T-helper 17 cell (primary cell): ENCODE results near the gene RSU1. TPM values are rescaled to one million over a fixed set of nuclear protein-coding genes. Genes with fewer than 3 reads are reported as not detected.
"Not testable (repeated sequence)": the region's sequence is repeated elsewhere in the genome, so short reads cannot be mapped to it uniquely, and the experiment has no call there.

Experiments
- ATAC-seq: fragments of 150-1000 bp; cut with Tn5 transposase; 2 replicates; pipeline ENCODE4 v1.10.0; 2021; ENCODE audit warnings: mild to moderate bottlenecking, moderate library complexity
- DNase-seq, 3 donors: peaks; one replicate each; pipeline versions ENCODE4 v3.0.0 to v3.0.0-alpha.2; 2020 to 2021
- H3K9me3 ChIP-seq: one replicate; pipeline ENCODE4 v1.7.0; 2013; ENCODE audit warnings: low read length, mild to moderate bottlenecking; ENCODE audit not compliant: control insufficient read depth, poor library complexity, severe bottlenecking
- H3K27ac Mint-ChIP-seq: one replicate; pipeline ENCODE4 v1.8.0; 2022; ENCODE audit warnings: mild to moderate bottlenecking, moderate library complexity, mixed read lengths
- H3K27me3 Mint-ChIP-seq: one replicate; pipeline ENCODE4 v1.8.0; 2022; ENCODE audit warnings: mixed read lengths
- H3K36me3 Mint-ChIP-seq: one replicate; pipeline ENCODE4 v1.8.0; 2022; ENCODE audit warnings: low read depth, mixed read lengths
- H3K4me1 Mint-ChIP-seq: one replicate; pipeline ENCODE4 v1.8.0; 2022; ENCODE audit warnings: mild to moderate bottlenecking, mixed read lengths
- H3K4me3 Mint-ChIP-seq: one replicate; pipeline ENCODE4 v1.8.0; 2022; ENCODE audit warnings: mild to moderate bottlenecking, moderate library complexity, mixed read lengths
- total RNA-seq, 4 donors: library from RNA in 2 of 4; stranded (reverse) in 2 of 4; gene quantifications; one replicate each; pipeline ENCODE4 v1.2.3 and lab custom pipeline; 2022 to 2026

Gene RSU1
- total RNA-seq, 2 donors from 2014 or later: 60.1 to 72.5 TPM

GRCh38 chr10:16845248-16845647 lies 28.0 kb upstream of the RSU1 start:
- H3K27ac Mint-ChIP-seq: peak overlapping the region; percentile 16
- no peaks in the 10 kb centered on the region for H3K4me1 Mint-ChIP-seq
- H3K27me3 Mint-ChIP-seq: no peaks in the 10 kb centered on the region

GRCh38 chr10:16843252-16843870 lies 26.1 kb upstream of the RSU1 start:
- ATAC-seq (peak; percentile 75), DNase-seq (no peak)
- Mint-ChIP-seq H3K27ac (peak overlapping the region; percentile 85), H3K27me3 (no peaks in the 10 kb centered on the region), H3K36me3 (no peaks in the 10 kb centered on the region), H3K4me1 (no peaks in the 10 kb centered on the region), H3K4me3 (no peak overlapping the region)
- no peaks in the 10 kb centered on the region for H3K9me3 ChIP-seq

More at GRCh38 chr10:16845248-16845647, 28.0 kb upstream of the RSU1 start:
- ATAC-seq (no peak), DNase-seq (no peak)
- no peak overlapping the region for H3K4me3 Mint-ChIP-seq
- H3K36me3 Mint-ChIP-seq: peaks cover 8% of the 10 kb centered on the region
- no peaks in the 10 kb centered on the region for H3K9me3 ChIP-seq

GRCh38 chr10:16835228-16835627 lies 18.0 kb upstream of the RSU1 start:
- H3K9me3 ChIP-seq: no peaks in the 10 kb centered on the region
- DNase-seq: no peak
- peaks cover 6% of the 10 kb centered on the region for H3K27me3 Mint-ChIP-seq
- peaks cover 7% of the 10 kb centered on the region for H3K36me3 Mint-ChIP-seq
- peak overlapping the region; percentile 71 for H3K4me3 Mint-ChIP-seq
- peaks cover 13% of the 10 kb centered on the region for H3K4me1 Mint-ChIP-seq
- peak overlapping the region; percentile 45 for H3K27ac Mint-ChIP-seq
- peak; percentile 96 for ATAC-seq

GRCh38 chr10:16832351-16833080 lies 15.3 kb upstream of the RSU1 start:
- Mint-ChIP-seq H3K36me3 (peaks cover 4% of the 10 kb centered on the region), H3K4me1 (peaks cover 18% of the 10 kb centered on the region), H3K27me3 (peaks cover 6% of the 10 kb centered on the region), H3K4me3 (no peak overlapping the region), H3K27ac (no peak overlapping the region)
- DNase-seq (no peak), ATAC-seq (no peak)
- no peaks in the 10 kb centered on the region for H3K9me3 ChIP-seq

- no peak overlapping the region for H3K4me3 Mint-ChIP-seq
- ATAC-seq (no peak), DNase-seq (no peak)
- no peak overlapping the region for H3K27ac Mint-ChIP-seq
- H3K27me3 Mint-ChIP-seq: peaks cover 6% of the 10 kb centered on the region
- peaks cover 10% of the 10 kb centered on the region for H3K4me1 Mint-ChIP-seq
- H3K36me3 Mint-ChIP-seq: no peaks in the 10 kb centered on the region
- no peaks in the 10 kb centered on the region for H3K9me3 ChIP-seq
Observed at GRCh38 chr10:16828701-16829175, 11.5 kb upstream of the RSU1 start.

GRCh38 chr10:16828114-16828568 lies 10.9 kb upstream of the RSU1 start:
- H3K27ac Mint-ChIP-seq: no peak overlapping the region
- H3K4me1 Mint-ChIP-seq: peaks cover 7% of the 10 kb centered on the region
- no peak overlapping the region for H3K4me3 Mint-ChIP-seq
- DNase-seq (peak in 2 of 3 donors; percentile 31 to 49), ATAC-seq (peak; percentile 96)
- H3K36me3 Mint-ChIP-seq: no peaks in the 10 kb centered on the region
- no peaks in the 10 kb centered on the region for H3K9me3 ChIP-seq
- peaks cover 2% of the 10 kb centered on the region for H3K27me3 Mint-ChIP-seq

- not testable (repeated sequence) for ATAC-seq, H3K27ac Mint-ChIP-seq, H3K36me3 Mint-ChIP-seq, H3K27me3 Mint-ChIP-seq, DNase-seq, H3K9me3 ChIP-seq, H3K4me1 Mint-ChIP-seq, H3K4me3 Mint-ChIP-seq
Observed at GRCh38 chr10:16827474-16827873, 10.2 kb upstream of the RSU1 start.

- Mint-ChIP-seq H3K27me3 (no peaks in the 10 kb centered on the region), H3K36me3 (no peaks in the 10 kb centered on the region), H3K27ac (no peak overlapping the region), H3K4me3 (no peak overlapping the region), H3K4me1 (peaks cover 5% of the 10 kb centered on the region)
- no peaks in the 10 kb centered on the region for H3K9me3 ChIP-seq
- no peak for DNase-seq
- no peak for ATAC-seq
Observed at GRCh38 chr10:16822726-16823360, 5.6 kb upstream of the RSU1 start.

GRCh38 chr10:16822027-16822426 lies 4.8 kb upstream of the RSU1 start:
- Mint-ChIP-seq H3K36me3 (no peaks in the 10 kb centered on the region), H3K27ac (no peak overlapping the region), H3K4me1 (peaks cover 7% of the 10 kb centered on the region), H3K4me3 (no peak overlapping the region), H3K27me3 (no peaks in the 10 kb centered on the region)
- DNase-seq (no peak), ATAC-seq (no peak)
- no peaks in the 10 kb centered on the region for H3K9me3 ChIP-seq

GRCh38 chr10:16820421-16820820 lies 3.2 kb upstream of the RSU1 start:
- H3K4me3 Mint-ChIP-seq: no peak overlapping the region
- peak overlapping the region; percentile 19 for H3K27ac Mint-ChIP-seq
- H3K36me3 Mint-ChIP-seq: peaks cover 4% of the 10 kb centered on the region
- peaks cover 18% of the 10 kb centered on the region for H3K4me1 Mint-ChIP-seq
- DNase-seq (no peak), ATAC-seq (no peak)
- H3K9me3 ChIP-seq: no peaks in the 10 kb centered on the region
- no peaks in the 10 kb centered on the region for H3K27me3 Mint-ChIP-seq

GRCh38 chr10:16820018-16820417 lies 2.8 kb upstream of the RSU1 start:
- ATAC-seq (no peak), DNase-seq (no peak)
- Mint-ChIP-seq H3K4me3 (no peak overlapping the region), H3K36me3 (peaks cover 6% of the 10 kb centered on the region), H3K4me1 (peaks cover 22% of the 10 kb centered on the region), H3K27me3 (no peaks in the 10 kb centered on the region), H3K27ac (peak overlapping the region; percentile 19)
- no peaks in the 10 kb centered on the region for H3K9me3 ChIP-seq

GRCh38 chr10:16819436-16819835 lies 2.2 kb upstream of the RSU1 start:
- H3K4me1 Mint-ChIP-seq: peaks cover 25% of the 10 kb centered on the region
- peak overlapping the region; percentile 47 for H3K4me3 Mint-ChIP-seq
- peaks cover 6% of the 10 kb centered on the region for H3K36me3 Mint-ChIP-seq
- H3K27ac Mint-ChIP-seq: peak overlapping the region; percentile 19
- no peak for DNase-seq
- no peaks in the 10 kb centered on the region for H3K27me3 Mint-ChIP-seq
- H3K9me3 ChIP-seq: no peaks in the 10 kb centered on the region
- no peak for ATAC-seq

GRCh38 chr10:16819026-16819425 lies 1.8 kb upstream of the RSU1 start:
- H3K27me3 Mint-ChIP-seq: no peaks in the 10 kb centered on the region
- peak overlapping the region; percentile 47 for H3K4me3 Mint-ChIP-seq
- ATAC-seq (no peak), DNase-seq (no peak)
- H3K4me1 Mint-ChIP-seq: peaks cover 25% of the 10 kb centered on the region
- peaks cover 6% of the 10 kb centered on the region for H3K36me3 Mint-ChIP-seq
- no peak overlapping the region for H3K27ac Mint-ChIP-seq
- no peaks in the 10 kb centered on the region for H3K9me3 ChIP-seq
